HEK293T (cell line): ENCODE results near the gene NGF.

Source experiments
- BHLHE40 ChIP-seq: fragments of 450-650 bp; IDR thresholded peaks from 2 replicates; pipeline ENCODE4 v1.6.1; 2016; ENCODE audit warnings: mild to moderate bottlenecking, moderate library complexity, borderline replicate concordance
- CTBP1 ChIP-seq: fragments of 450-650 bp; IDR thresholded peaks from 2 replicates; pipeline ENCODE4 v1.6.1; 2016; ENCODE audit warnings: borderline replicate concordance
- ELF4 ChIP-seq: fragments of 450-650 bp; IDR thresholded peaks from 2 replicates; pipeline ENCODE4 v1.6.1; 2017; ENCODE audit warnings: antibody characterized with exemption
- FOXA1 ChIP-seq: fragments of 450-650 bp; IDR thresholded peaks from 2 replicates; pipeline ENCODE4 v1.6.1; 2016; ENCODE audit warnings: mild to moderate bottlenecking
- FOXK2 ChIP-seq: fragments of 450-650 bp; IDR thresholded peaks from 2 replicates; pipeline ENCODE4 v1.6.1; 2016; ENCODE audit warnings: mild to moderate bottlenecking
- FOXM1 ChIP-seq: fragments of 450-650 bp; IDR thresholded peaks from 2 replicates; pipeline ENCODE4 v1.6.1; 2017; ENCODE audit warnings: mild to moderate bottlenecking, borderline replicate concordance
- HDGF ChIP-seq: fragments of 450-650 bp; IDR thresholded peaks from 2 replicates; pipeline ENCODE4 v1.6.1; 2017; ENCODE audit warnings: antibody characterized with exemption, borderline replicate concordance
- LEF1 ChIP-seq: fragments of 450-650 bp; IDR thresholded peaks from 2 replicates; pipeline ENCODE4 v1.6.1; 2017; ENCODE audit warnings: mild to moderate bottlenecking, borderline replicate concordance
- PKNOX1 ChIP-seq: fragments of 450-650 bp; IDR thresholded peaks from 2 replicates; pipeline ENCODE4 v1.6.1; 2016
- SP1 ChIP-seq: fragments of 450-650 bp; IDR thresholded peaks from 2 replicates; pipeline ENCODE4 v1.6.1; 2017
- SUZ12 ChIP-seq: fragments of 450-650 bp; IDR thresholded peaks from 2 replicates; pipeline ENCODE4 v1.6.1; 2016; ENCODE audit warnings: mild to moderate bottlenecking
- TARDBP ChIP-seq: fragments of 450-650 bp; IDR thresholded peaks from 2 replicates; pipeline ENCODE4 v1.6.1; 2016
- ZNF384 ChIP-seq: fragments of 450-650 bp; IDR thresholded peaks from 2 replicates; pipeline ENCODE4 v1.6.1; 2016

GRCh38 chr1:115310581-115311473 lies 27.2 kb downstream of the NGF start:
- no peak for TF ChIP-seq ELF4
- TF ChIP-seq SUZ12, result no peak
- TF ChIP-seq CTBP1, result no peak
- TF ChIP-seq FOXA1, result no peak
- TF ChIP-seq LEF1, result no peak
- no peak for TF ChIP-seq SP1
- no peak for TF ChIP-seq TARDBP
- TF ChIP-seq BHLHE40, result no peak
- TF ChIP-seq FOXK2, result no peak
- no peak for TF ChIP-seq FOXM1
- no peak for TF ChIP-seq HDGF
- no peak for TF ChIP-seq ZNF384
- TF ChIP-seq PKNOX1, result no peak
